Activated naive CD4-positive, alpha-beta T cell treated with anti-CD3 and anti-CD28 coated beads, Interleukin-2, amount 50 U/mL, for 16 hours (primary cell): ENCODE results near the gene COX8A.

ENCODE experiments used
- DNase-seq: peaks from one replicate; pipeline ENCODE4 v3.0.0-alpha.2; 2020

Gene COX8A

DNA sequence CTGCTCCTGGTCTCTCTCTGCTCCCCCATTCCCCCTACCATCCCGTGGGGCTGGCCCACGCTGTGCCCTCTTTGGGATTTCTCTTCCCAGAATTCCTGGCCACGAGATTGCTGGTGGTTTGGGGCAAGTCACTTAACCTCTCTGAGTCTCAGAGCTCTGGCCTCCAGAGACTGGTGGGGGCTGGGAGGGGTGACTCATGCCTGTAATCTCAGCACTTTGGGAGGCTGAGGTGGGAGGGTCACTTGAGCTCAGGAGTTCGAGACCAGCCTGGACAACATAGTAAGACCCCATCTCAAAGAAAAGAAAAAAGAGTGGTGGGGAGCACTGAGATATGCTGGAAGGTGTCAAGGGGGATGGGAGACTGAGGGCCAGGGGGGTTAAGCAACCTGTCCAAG is 30.2 kb downstream of the COX8A start:
- no peak for DNase-seq

GRCh38 chr11:64005691-64006090 is 31.3 kb downstream of the COX8A start:
- DNase-seq, result no peak

- DNase-seq, result no peak
These were observed 32.0 kb downstream of the COX8A start for GRCh38 chr11:64006398-64006797.

- DNase-seq, result no peak
These were observed 32.8 kb downstream of the COX8A start for GRCh38 chr11:64007160-64007628.

DNA sequence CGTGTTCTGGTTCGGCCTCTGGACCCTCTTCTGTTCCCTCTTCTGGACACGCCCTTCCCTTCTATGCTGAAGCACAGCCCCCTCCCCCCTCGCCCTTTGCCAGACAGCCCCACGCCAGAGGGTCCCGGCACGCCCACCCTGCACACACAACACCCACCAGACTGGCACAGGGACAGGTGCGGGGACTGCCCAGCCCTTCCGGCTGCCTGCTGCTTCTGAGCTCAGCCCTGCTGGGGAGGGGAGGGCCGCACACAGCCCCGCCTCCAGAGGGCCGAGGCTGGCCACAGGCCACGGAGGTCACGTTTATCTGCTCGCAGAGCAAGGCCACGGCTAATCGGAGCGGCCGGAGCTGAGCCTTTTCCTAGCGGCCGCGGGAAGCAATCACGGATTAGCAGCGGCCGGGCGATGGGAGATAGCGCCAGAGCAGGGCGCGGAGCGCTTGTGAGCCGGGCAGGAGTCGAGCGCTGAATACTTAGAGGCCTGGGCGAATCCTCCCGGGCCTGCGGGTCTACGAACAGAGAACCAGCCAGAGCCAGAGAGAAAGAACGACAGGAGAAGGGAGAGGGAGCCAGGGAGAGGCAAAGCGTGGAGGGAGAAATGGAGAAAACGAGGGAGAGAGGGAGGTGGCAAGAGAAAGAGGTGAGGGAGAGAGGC is 33.3 kb downstream of the COX8A start:
- DNase-seq, result no peak

DNA sequence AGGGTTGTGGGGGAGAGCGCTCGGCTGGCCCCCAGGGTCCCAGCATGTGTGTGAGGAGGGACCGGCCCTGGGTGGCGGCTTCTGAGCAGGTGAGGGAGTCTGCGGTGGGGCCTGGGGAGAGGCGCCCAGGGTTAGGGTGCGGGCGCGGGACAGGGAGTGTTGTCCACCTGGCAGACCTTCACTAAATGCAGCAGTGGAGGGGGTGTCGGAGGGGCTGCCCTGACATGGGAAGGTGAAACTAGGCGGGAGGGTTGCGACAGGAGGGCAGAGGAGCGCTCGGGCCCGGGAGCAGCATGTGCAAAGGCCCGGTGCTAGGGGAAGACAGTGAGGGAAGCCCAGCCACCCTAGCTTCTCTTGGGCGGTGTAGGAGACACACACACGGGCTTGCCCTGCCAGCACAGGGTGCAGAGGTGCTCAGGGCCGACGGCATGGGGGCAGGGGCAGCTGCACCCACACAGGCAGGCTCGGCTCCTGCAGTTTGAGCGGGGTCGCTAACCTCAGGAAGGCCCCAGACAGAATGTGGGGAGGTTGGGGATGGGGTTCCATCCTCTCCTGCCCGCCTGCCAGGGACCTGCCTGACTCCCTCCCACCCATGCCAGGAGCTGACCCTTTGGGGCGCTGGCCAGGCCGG is 34.0 kb downstream of the COX8A start:
- no peak for DNase-seq

GRCh38 chr11:64008914-64009633 is 34.7 kb downstream of the COX8A start:
- no peak for DNase-seq

DNA sequence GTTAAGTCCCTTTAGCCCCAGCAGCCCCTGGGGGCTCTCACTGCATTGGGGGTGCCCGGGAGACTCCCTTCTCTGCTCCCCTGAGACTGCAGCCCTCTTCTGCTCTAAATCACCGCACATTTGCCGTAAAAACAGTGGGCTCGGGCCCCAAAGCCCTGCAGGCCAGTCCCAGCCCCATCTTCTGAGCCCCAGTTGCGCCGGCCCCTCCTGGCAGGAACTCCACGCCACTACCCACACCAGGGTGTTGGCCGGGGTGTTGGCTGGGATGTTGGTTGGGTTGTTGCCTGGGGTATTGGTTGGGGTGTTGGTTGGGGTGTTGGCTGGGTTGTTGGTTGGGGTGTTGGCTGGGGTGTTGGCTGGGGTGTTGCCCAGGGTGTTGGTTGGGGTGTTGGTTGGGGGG is 35.3 kb downstream of the COX8A start:
- DNase-seq, result no peak

- DNase-seq, result no peak
These were observed 36.4 kb downstream of the COX8A start for GRCh38 chr11:64010783-64011182.

- no peak for DNase-seq
These were observed 37.0 kb downstream of the COX8A start for GRCh38 chr11:64011371-64011770.

DNA sequence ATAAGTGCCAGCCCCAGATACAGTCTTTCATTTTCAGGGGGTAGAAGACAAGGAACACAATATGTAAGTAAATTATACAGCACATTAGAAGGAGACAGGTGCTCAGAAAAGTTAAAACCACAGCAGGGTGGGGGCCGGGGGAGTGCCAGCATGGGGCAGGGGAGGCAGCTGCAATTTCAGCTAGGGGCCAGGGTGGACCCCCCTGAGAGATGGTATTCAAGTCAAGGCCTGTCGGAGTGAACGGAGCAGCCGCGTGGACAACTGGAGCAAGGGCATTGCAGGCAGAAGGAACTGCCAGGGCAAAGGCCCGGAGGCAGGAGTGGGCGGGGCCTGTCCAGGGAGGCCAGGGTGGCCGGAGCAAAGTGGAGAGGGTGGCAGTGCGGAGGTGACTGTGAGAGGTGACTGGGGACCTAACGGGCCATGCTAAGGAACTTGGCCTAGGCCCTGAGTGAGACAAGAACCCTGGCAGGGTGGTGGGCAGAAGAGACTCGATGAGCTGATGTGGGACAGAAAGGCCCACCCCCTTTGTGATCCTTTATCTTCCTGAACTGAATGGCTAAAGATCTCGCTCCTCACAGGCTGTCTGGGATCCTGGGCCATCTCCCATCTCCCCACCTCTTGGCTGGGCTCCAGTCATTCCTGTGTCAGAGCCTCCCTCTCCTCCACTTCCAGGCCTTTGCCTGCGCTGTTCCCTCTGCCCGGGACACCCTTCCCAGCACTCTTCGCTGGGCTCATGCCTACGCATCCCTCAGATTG is 38.9 kb downstream of the COX8A start:
- no peak for DNase-seq

GRCh38 chr11:64014356-64014755 is 39.9 kb downstream of the COX8A start:
- no peak for DNase-seq

- DNase-seq, result no peak
These were observed 41.1 kb downstream of the COX8A start for GRCh38 chr11:64015510-64015909.

GRCh38 chr11:64015935-64016845 is 41.8 kb downstream of the COX8A start:
- no peak for DNase-seq

DNA sequence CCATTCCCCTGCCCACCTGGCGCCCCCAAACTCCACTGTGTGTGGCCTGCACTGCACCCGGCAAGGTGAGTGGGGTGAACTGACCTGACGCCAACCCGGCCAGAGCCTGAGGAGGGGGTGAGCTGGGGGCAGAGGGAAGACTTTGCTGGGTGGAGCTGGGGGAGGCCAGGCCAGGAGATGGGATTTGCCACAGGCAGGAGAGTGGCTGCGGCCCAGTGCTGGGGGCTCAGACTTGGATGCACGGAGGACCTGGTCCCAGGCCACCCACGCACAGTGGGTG is 43.5 kb downstream of the COX8A start:
- no peak for DNase-seq

DNA sequence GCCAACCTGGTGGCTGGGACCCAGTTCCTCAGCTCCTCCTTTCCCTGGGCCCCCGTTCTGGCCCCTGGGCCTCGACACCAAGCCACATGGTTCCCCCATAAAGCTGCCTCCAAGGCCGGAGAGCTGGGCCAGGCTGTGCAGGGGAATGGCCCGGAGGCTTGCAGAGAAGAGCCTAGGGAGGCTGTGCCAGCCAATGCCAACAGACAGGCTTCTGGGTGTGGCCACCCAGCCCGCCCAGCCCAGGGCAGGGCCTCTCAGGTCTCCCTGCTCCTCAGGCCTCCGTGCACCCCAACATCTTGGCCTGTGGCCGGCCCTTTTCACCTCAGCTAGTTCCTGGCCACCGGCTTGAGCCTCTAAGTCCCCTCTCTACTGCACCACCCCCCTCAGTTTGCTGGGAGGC is 43.9 kb downstream of the COX8A start:
- DNase-seq, result no peak

DNA sequence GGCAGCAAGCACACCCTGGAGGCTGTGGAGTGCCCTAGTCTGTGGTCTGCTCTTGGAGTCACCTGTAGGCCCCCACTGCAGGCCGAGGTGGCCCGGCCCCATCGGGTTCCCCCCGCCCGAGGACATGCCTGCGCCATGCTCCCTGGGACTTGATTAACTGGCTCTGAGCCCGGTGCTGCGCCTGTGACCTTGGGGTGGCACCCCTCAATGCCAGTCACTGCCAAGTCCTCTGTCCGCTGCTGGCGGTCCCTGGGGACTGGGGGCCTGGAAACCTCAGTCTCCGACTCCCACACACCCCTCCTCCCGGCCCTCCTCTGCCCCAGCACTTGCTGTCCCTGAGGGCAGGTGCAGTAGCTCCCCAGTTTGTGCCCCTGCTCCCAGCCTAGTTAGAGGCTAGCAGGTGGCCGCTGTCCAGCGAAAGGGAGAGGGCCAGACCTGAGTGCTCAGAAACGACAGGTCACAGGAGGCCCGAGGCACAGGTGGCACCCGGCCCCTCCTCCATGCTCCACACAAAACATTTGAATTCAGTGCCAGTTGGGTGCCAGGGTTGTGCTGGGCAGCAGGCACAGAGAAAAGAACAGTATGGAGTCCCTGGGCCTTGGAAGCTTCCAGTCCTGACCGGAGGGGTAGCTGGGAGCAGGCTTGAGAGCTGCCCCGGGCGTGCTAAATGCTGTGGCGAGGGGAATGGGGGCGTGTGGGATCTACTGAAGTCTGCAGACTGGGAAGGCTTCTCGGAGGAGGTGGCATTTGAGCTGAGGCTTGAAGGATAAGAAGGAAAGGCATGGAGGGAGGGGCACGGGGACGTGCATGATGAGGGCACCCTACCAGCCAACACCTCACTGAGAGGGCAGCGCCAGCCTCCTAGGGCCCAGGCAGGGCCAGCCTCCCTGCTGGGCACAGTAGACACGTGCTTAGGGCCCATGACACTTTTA is 45.0 kb downstream of the COX8A start:
- DNase-seq, result no peak

GRCh38 chr11:64020976-64021756 is 46.7 kb downstream of the COX8A start:
- DNase-seq, result no peak

GRCh38 chr11:64021757-64022093 is 47.3 kb downstream of the COX8A start:
- DNase-seq, result no peak

GRCh38 chr11:64022125-64022784 is 47.8 kb downstream of the COX8A start:
- no peak for DNase-seq
